PFSK-1 (cell line): ENCODE data around the gene PHF19.

Experiments used
- FOXP2 ChIP-seq: optimal IDR thresholded peaks from 2 replicates; pipeline ENCODE3; 2011; ENCODE audit warnings: borderline replicate concordance, control low read depth, inconsistent platforms; ENCODE audit not compliant: insufficient read depth; ENCODE audit errors: extremely low read length, extremely low read depth
- POLR2AphosphoS5 ChIP-seq: IDR thresholded peaks from 2 replicates; pipeline ENCODE4 v1.6.1; 2012; ENCODE audit warnings: low read depth, mild to moderate bottlenecking, control low read depth, low read length, moderate library complexity
- SIN3A ChIP-seq: IDR thresholded peaks from 2 replicates; pipeline ENCODE4 v1.6.1; 2012; ENCODE audit warnings: mild to moderate bottlenecking, low read length, moderate library complexity, borderline replicate concordance; ENCODE audit not compliant: insufficient read depth
- TAF1 ChIP-seq: IDR thresholded peaks from 2 replicates; pipeline ENCODE4 v1.6.1; 2012; ENCODE audit warnings: low read length, control low read depth, borderline replicate concordance; ENCODE audit not compliant: insufficient read depth
- TF ChIP-seq, protein P1 (sequence below), 2 experiments: IDR thresholded peaks; 2 replicates each; pipeline versions ENCODE4 v1.6.1 to v1.8.0; 2011 to 2012; ENCODE audit warnings: low read depth in 2 of 2, low read length in 2 of 2, control low read depth in 1 of 2, inconsistent platforms in 1 of 2, mild to moderate bottlenecking in 1 of 2, moderate library complexity in 1 of 2; ENCODE audit not compliant: insufficient read depth in 1 of 2

GRCh38 chr9:120829650-120830049, 47.3 kb downstream of the PHF19 start:
- TF ChIP-seq TAF1 (no peak), POLR2AphosphoS5 (no peak), FOXP2 (no peak), SIN3A (no peak)
- TF ChIP-seq, protein P1, sequence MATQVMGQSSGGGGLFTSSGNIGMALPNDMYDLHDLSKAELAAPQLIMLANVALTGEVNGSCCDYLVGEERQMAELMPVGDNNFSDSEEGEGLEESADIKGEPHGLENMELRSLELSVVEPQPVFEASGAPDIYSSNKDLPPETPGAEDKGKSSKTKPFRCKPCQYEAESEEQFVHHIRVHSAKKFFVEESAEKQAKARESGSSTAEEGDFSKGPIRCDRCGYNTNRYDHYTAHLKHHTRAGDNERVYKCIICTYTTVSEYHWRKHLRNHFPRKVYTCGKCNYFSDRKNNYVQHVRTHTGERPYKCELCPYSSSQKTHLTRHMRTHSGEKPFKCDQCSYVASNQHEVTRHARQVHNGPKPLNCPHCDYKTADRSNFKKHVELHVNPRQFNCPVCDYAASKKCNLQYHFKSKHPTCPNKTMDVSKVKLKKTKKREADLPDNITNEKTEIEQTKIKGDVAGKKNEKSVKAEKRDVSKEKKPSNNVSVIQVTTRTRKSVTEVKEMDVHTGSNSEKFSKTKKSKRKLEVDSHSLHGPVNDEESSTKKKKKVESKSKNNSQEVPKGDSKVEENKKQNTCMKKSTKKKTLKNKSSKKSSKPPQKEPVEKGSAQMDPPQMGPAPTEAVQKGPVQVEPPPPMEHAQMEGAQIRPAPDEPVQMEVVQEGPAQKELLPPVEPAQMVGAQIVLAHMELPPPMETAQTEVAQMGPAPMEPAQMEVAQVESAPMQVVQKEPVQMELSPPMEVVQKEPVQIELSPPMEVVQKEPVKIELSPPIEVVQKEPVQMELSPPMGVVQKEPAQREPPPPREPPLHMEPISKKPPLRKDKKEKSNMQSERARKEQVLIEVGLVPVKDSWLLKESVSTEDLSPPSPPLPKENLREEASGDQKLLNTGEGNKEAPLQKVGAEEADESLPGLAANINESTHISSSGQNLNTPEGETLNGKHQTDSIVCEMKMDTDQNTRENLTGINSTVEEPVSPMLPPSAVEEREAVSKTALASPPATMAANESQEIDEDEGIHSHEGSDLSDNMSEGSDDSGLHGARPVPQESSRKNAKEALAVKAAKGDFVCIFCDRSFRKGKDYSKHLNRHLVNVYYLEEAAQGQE (IDR thresholded peaks at IDR 0.05; ENCODE audit: insufficient read depth in 1 of 2, low read depth in 2 of 2, low read length in 2 of 2), result no peak
